Sigmoid colon (tissue), 7 donors: ENCODE data around the gene TRIP13. TPM values are rescaled to one million over a fixed set of nuclear protein-coding genes. Genes with fewer than 3 reads are reported as not detected.
A peak's percentile ranks its signal among the peaks of the same experiment; 100 is the strongest.
"Not testable (repeated sequence)": the region's sequence is repeated elsewhere in the genome, so short reads cannot be mapped to it uniquely, and the experiment has no call there.

Experiments used
- DNase-seq: peaks from one replicate; pipeline ENCODE4 v3.0.0-alpha.2; 2019
- H3K27ac ChIP-seq, 4 donors: fragments of 200-600 bp; sonication (generic); one replicate each; pipeline ENCODE4 v1.5.1; 2016 to 2019; ENCODE audit warnings: mild to moderate bottlenecking in 1 of 4
- H3K27me3 ChIP-seq, 3 donors: fragments of 200-600 bp; sonication (generic); one replicate each; pipeline ENCODE4 v1.5.1; 2019; ENCODE audit warnings: mild to moderate bottlenecking in 1 of 3
- H3K36me3 ChIP-seq, 4 donors: fragments of 200-600 bp; sonication (generic); one replicate each; pipeline ENCODE4 v1.5.1; 2016 to 2019
- H3K4me1 ChIP-seq, 4 donors: fragments of 200-600 bp; sonication (generic); one replicate each; pipeline ENCODE4 v1.5.1; 2017 to 2019
- H3K4me3 ChIP-seq, 4 donors: fragments of 200-600 bp; sonication (generic); one replicate each; pipeline ENCODE4 v1.5.1; 2017 to 2019; ENCODE audit warnings: mild to moderate bottlenecking in 2 of 4, moderate library complexity in 1 of 4
- H3K9me3 ChIP-seq, 4 donors: fragments of 200-600 bp in 3 of 4; sonication (generic) in 3 of 4; one replicate each; pipeline versions ENCODE4 v1.5.1 to v1.6.1; 2013 to 2019
- EP300 ChIP-seq, 4 donors: sonication (generic); formaldehyde crosslinking; IDR thresholded peaks; one replicate each; pipeline ENCODE4 v1.6.1; 2017; ENCODE audit warnings: antibody characterized with exemption in 4 of 4
- POLR2A ChIP-seq, 2 donors: fragments of 450-650 bp; IDR thresholded peaks; one replicate each; pipeline ENCODE4 v1.6.1; 2016; ENCODE audit warnings: antibody characterized with exemption in 2 of 2, mild to moderate bottlenecking in 2 of 2, moderate library complexity in 2 of 2
- POLR2AphosphoS5 ChIP-seq, 4 donors: sonication (generic); formaldehyde crosslinking; IDR thresholded peaks; one replicate each; pipeline ENCODE4 v1.6.1; 2017; ENCODE audit warnings: antibody characterized with exemption in 4 of 4
- WGBS, 2 donors: extraction: QIAGEN DNeasy Blood & Tissue Kit; methylation state at CpG; one replicate each; pipeline ENCODE4 v1.1.7; 2013; 5-methylcytosine and 5-hydroxymethylcytosine counted together
- intact Hi-C: fragments of 100-400 bp; cut with DNase I; formaldehyde crosslinking; loops from one replicate; pipeline ENCODE4 v1.15.1; 2023
- polyA plus RNA-seq, 3 donors: library from polyadenylated mRNA; stranded (reverse); fragments of 200-250 nt; gene quantifications; one replicate each; pipeline ENCODE4 v1.2.3, GENCODE V29; 2013
- total RNA-seq, 4 donors: library from RNA; depleted of rRNA; stranded (reverse); fragments of >200 nt; gene quantifications; one replicate each; pipeline ENCODE4 v1.1.0, GENCODE V29; 2016
- TF ChIP-seq, protein P1 (sequence below), 4 experiments: fragments of 450-650 bp in 3 of 4; fragments of 200-600 bp in 1 of 4; IDR thresholded peaks; one replicate each; pipeline ENCODE4 v1.5.1; 2016 to 2019; ENCODE audit warnings: antibody characterized with exemption in 4 of 4, mild to moderate bottlenecking in 3 of 4, moderate library complexity in 2 of 4
- donor health status: healthy with polysubstance abuse.
- donor health status: Bipolar disorder and iron deficiency.
- donor health status: healthy.

TRIP13 gene
- total and polyA plus RNA-seq, 7 donors, result 0.16 to 7.7 (median 1.0) TPM; not detected in 1

DNA sequence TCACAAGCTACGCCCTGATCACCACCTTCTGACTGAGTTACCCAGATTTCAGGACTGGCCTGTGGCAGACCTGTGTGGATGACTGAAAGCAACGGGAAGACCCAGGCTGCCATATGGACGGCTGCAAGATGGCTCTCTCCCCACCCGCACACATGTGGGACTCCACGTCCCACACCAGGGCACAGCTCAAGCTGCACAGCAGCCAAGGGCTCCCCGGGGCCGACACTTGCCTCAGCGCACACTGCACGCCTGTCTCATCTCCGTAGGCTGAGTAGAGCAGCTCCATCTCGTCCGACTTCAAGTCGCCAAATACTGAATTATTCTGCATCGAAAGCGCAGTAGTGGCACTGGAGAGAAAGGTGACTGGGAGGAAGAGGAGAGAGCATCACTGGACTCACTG is 14.6 kb upstream of the TRIP13 start:
- no peaks in the 10 kb centered on the region for H3K27me3 ChIP-seq
- TF ChIP-seq, protein P1, sequence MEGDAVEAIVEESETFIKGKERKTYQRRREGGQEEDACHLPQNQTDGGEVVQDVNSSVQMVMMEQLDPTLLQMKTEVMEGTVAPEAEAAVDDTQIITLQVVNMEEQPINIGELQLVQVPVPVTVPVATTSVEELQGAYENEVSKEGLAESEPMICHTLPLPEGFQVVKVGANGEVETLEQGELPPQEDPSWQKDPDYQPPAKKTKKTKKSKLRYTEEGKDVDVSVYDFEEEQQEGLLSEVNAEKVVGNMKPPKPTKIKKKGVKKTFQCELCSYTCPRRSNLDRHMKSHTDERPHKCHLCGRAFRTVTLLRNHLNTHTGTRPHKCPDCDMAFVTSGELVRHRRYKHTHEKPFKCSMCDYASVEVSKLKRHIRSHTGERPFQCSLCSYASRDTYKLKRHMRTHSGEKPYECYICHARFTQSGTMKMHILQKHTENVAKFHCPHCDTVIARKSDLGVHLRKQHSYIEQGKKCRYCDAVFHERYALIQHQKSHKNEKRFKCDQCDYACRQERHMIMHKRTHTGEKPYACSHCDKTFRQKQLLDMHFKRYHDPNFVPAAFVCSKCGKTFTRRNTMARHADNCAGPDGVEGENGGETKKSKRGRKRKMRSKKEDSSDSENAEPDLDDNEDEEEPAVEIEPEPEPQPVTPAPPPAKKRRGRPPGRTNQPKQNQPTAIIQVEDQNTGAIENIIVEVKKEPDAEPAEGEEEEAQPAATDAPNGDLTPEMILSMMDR (IDR thresholded peaks at IDR 0.05), result no peak
- no peak for TF ChIP-seq POLR2A (IDR thresholded peaks at IDR 0.05)
- TF ChIP-seq POLR2AphosphoS5 (IDR thresholded peaks at IDR 0.05), result no peak
- no peak for TF ChIP-seq EP300 (IDR thresholded peaks at IDR 0.05)
- H3K4me3 ChIP-seq, result no peak overlapping the region
- H3K9me3 ChIP-seq, result no peaks in the 10 kb centered on the region
- no peak overlapping the region for H3K27ac ChIP-seq
- peaks cover 20 to 79% (median 48%) of the 10 kb centered on the region in 4 donors for H3K36me3 ChIP-seq
- intact Hi-C loops, result no loop called here
- no peaks in the 10 kb centered on the region for H3K4me1 ChIP-seq
- DNase-seq, result no peak
- 96 to 97% methylated on average over 15 of the region's 15 CpGs for WGBS, 2 donors

DNA sequence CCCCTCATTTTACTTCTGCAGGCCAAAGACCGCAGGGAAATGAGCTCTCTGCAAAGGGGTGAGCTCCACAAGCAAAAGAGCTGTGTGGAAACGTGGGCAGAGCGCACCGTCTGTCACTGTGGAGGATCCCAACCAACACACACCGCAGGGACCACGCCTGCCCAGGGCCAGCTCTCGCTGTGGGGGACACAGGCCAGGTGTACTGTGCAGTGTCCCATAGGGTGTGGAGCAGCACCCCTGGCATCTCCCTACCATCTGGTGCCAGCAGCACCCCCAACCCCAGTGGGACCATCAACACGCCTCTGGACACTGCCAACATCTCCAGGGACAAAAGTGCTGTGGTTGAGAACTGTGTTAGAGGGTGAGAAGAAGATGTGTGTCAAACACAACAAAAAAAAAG is 14.0 kb upstream of the TRIP13 start:
- DNase-seq, H3K4me1 ChIP-seq, H3K27me3 ChIP-seq, H3K9me3 ChIP-seq, H3K4me3 ChIP-seq, intact Hi-C loops, H3K27ac ChIP-seq: not testable (repeated sequence)
- no CpG with 5 or more reads among the region's 8 CpGs for WGBS, 2 donors
- H3K36me3 ChIP-seq, result peaks cover 25 to 79% (median 51%) of the 10 kb centered on the region in 4 donors

DNA sequence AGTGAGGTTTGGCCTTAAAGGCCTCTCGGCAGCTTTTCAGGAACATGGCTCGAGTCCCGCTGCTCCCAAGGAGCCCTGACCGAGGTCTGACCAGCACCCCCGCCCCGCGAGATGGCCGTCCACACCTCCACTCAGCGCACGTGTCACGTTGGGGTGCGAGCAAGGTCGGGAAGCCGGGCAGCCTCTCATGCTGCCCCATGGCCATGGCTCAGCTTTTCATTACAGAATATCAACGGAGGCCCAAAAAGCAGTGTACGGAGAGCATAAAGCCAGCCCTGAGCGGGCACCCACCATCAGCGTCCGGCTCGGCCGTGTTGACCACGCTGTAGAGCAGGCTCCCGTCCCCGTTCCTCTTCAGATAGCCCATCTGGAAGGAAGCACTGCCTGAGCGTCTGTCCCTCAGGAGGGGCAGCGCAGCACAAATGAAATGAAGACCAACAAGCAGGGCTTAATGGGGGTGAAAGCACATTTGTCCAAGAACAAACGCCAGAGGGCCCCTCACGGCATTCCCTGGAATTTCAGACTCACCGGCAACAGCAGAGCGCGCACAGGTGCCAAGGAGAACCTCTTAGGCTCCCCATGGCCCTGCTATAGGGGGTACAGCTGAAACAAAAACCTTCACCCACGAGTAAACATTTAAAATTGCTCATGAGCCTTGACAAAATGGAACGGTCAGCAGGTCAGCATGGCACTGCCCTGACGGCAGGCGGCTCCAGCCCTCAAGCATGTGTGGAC is 11.7 kb upstream of the TRIP13 start:
- Histone ChIP-seq H3K9me3 (no peaks in the 10 kb centered on the region), H3K4me1 (no peaks in the 10 kb centered on the region), H3K27me3 (no peaks in the 10 kb centered on the region), H3K27ac (no peak overlapping the region), H3K4me3 (no peak overlapping the region), H3K36me3 (peaks cover 36 to 80% (median 61%) of the 10 kb centered on the region in 4 donors)
- peak; percentile 40 for DNase-seq
- TF ChIP-seq, protein P1 (IDR thresholded peaks at IDR 0.05), result no peak
- TF ChIP-seq POLR2AphosphoS5 (IDR thresholded peaks at IDR 0.05), result no peak
- no peak for TF ChIP-seq POLR2A (IDR thresholded peaks at IDR 0.05)
- TF ChIP-seq EP300 (IDR thresholded peaks at IDR 0.05), result no peak
- intact Hi-C loops, result no loop called here
- 95 to 97% methylated on average over 35 of the region's 35 CpGs for WGBS, 2 donors

DNA sequence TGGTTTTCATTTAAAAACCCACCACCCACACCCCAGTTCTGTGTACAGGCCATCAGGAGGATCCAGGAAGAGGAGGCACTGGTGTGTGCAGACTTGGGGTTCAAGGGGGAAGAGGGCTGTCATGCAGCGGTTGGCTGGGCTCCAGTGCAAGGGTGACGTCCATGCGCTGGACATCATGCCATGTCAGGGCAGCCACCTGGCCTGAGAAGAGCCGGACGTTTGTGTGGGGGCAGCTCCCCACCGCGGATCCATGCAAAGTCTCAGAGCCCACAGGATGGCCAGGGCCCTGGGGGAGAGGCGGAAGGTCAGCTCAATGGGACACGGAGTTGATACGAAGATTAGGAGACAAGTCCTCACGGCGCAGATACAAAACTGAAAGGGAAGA is 11.1 kb upstream of the TRIP13 start:
- WGBS, 2 donors, result 96 to 97% methylated on average over 12 of the region's 12 CpGs

More for the DNA sequence above, 11.1 kb upstream of the TRIP13 start:
- Histone ChIP-seq H3K4me3 (no peak overlapping the region), H3K36me3 (peaks cover 42 to 80% (median 62%) of the 10 kb centered on the region in 4 donors), H3K27me3 (no peaks in the 10 kb centered on the region), H3K4me1 (no peaks in the 10 kb centered on the region), H3K9me3 (no peaks in the 10 kb centered on the region), H3K27ac (no peak overlapping the region)
- DNase-seq, result peak; percentile 53
- TF ChIP-seq, protein P1 (IDR thresholded peaks at IDR 0.05), result no peak
- TF ChIP-seq POLR2A (IDR thresholded peaks at IDR 0.05) (no peak), POLR2AphosphoS5 (IDR thresholded peaks at IDR 0.05) (no peak)
- intact Hi-C loops, result no loop called here
